HG02981 (cell line): ENCODE data around the gene TSPAN2.
A peak's percentile ranks its signal among the peaks of the same experiment; 100 is the strongest.

Experiments used
- ATAC-seq: cut with Tn5 transposase; IDR thresholded peaks from one replicate; pipeline ENCODE4 v1.9.1; 2021; ENCODE audit warnings: mild to moderate bottlenecking, moderate library complexity; ENCODE audit not compliant: unreplicated experiment

TSPAN2 gene

GRCh38 chr1:115089420-115090185, at the start of gene TSPAN2:
Gene TSPAN2, minus strand, starts transcription at chr1:115089503. Its CDS starts 71 bp downstream, at chr1:115089432.
- no peak for ATAC-seq

- ATAC-seq = peak; percentile 83
Observed at GRCh38 chr1:115138973-115139372, 49.7 kb upstream of the TSPAN2 start.

- ATAC-seq = no peak
Observed at GRCh38 chr1:115138271-115138670, 49.0 kb upstream of the TSPAN2 start.

DNA sequence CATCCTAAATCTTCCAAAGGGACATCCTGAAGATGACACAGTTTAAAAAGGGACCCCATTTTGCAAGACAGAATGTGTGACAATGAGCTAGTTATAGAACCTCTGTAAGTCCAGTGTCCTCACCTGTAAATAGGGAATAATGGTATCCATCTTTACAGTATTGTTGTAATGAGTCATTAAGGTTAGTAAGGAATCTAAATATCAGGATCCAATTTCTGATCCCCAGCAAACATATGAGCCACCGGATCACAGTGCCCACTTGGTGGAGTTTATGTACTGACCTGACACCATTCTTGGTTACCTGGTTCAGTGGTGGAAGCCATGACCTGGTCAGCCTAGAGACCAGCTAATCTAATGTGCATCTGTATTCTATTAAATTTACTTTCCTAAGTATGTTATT, 47.9 kb upstream of the TSPAN2 start:
- no peak for ATAC-seq

DNA sequence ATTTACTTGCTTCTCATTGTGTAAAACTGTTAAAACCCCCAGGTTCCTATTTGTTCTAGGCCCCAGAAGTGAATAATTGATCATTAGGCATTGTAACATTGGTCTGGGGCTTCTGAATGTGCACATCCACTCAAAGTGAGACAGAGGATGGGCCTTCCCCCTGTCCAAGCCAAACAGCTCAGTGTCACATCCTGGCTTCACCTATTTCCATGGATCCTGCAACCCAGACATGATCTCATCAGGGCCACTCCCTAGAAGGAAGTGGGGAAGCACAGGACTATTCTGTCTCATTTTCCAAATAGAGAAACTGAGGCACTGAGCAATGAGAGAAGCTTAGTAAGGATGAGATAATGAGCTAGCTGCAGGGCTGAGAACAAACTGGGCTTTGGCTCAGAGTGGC, 47.4 kb upstream of the TSPAN2 start:
- no peak for ATAC-seq

- no peak for ATAC-seq
Observed at GRCh38 chr1:115136106-115136505, 46.8 kb upstream of the TSPAN2 start.

GRCh38 chr1:115135681-115136080, 46.4 kb upstream of the TSPAN2 start:
- ATAC-seq = no peak

DNA sequence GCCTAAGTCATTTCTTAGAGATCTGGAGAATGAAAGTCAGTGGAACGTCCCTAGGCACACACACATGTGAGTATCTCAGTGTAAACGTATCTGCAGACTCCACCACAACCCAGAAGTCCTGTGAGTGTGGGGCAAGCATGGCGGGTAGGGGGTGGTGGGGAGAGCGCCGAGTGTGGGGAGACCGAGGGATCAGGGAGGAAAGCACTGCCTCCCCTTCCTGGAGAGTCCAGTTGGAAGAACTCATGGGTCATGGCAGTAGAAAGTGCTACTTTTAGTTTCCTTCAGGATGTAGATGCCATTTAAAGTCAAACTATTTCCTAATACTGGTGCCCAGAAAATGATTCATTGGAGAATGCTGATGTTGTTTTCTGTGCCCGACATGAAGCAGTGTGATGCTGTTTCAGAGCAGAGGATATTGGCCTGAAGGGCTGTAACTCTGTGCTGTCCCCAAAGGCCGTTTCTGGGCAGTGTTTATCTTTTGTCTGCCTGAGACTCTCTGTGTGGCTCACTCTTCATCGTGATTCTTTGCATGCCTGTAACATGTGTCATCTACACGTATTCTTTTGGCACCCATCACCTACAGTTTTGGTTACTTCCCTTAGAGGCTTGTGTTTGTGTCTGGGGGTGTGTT, 45.7 kb upstream of the TSPAN2 start:
- ATAC-seq = no peak

- no peak for ATAC-seq
Observed at GRCh38 chr1:115134231-115134630, 44.9 kb upstream of the TSPAN2 start.

DNA sequence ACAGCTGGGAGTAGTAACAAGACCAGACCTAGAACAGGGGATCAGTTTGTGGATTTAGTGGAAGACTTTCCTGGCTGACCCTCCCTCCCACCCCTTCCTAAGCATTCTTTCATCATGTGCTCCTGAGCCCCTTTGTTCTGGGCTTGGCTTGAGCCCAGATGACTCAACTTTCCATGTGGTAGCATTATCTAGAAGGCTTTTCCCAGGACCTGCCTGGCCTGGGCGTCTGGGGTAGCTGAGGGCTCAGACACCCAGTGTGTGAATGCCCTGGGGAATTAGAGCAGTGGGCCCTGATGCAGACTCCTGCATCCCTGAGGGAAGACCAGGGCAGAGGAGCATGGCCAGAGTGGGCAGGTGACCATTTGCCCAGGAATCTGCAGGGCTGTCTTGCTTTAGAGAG, 44.1 kb upstream of the TSPAN2 start:
- ATAC-seq = no peak

DNA sequence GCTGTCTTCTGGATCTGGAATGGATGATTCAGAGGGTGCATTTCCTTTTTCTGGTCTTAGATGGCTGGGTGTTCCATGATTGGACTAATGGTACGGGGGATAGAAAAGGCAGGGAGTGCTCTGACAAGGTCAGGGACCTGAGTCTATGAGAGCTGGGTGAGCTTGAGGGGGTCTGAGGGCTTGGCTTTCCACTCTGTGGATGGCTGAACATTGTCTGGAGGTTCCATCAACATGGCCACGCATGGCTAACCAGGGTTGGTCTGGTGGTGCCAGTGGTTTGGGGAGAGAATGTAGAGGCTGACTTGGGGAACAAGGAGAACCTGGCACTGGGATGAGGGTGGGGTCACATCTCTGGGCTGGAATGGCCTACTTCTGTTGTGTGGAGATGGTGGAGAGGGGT, 41.5 kb upstream of the TSPAN2 start:
- ATAC-seq = no peak

- ATAC-seq = no peak
Observed at GRCh38 chr1:115129071-115129640, 39.9 kb upstream of the TSPAN2 start.

- no peak for ATAC-seq
Observed at GRCh38 chr1:115127539-115127938, 38.2 kb upstream of the TSPAN2 start.

- ATAC-seq = no peak
Observed at GRCh38 chr1:115126516-115126915, 37.2 kb upstream of the TSPAN2 start.

DNA sequence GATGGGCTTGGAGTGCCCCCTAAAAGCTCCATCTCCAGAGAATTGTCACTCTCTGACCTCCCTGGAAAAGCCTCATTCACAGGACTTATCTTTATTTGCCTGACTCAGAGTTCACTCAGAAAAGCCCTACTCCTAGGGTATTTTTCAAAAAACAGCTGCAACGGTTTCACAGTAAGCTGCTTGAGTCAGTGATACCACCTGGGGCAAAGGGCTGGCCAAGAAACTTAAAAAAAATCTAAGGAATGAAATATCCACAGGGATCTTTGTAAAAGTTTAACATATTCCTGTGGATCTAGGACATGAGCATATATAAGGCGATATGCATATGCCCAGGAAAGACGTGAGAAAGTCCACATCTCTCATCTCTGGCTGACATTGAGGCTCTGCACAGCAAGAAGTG, 33.8 kb upstream of the TSPAN2 start:
- no peak for ATAC-seq

- no peak for ATAC-seq
Observed at GRCh38 chr1:115121793-115122192, 32.5 kb upstream of the TSPAN2 start.

GRCh38 chr1:115120296-115120695, 31.0 kb upstream of the TSPAN2 start:
- no peak for ATAC-seq

GRCh38 chr1:115118611-115119010, 29.3 kb upstream of the TSPAN2 start:
- ATAC-seq = no peak

GRCh38 chr1:115118086-115118485, 28.8 kb upstream of the TSPAN2 start:
- ATAC-seq = no peak

GRCh38 chr1:115117298-115117697, 28.0 kb upstream of the TSPAN2 start:
- no peak for ATAC-seq

- ATAC-seq = no peak
Observed at GRCh38 chr1:115116512-115116911, 27.2 kb upstream of the TSPAN2 start.

DNA sequence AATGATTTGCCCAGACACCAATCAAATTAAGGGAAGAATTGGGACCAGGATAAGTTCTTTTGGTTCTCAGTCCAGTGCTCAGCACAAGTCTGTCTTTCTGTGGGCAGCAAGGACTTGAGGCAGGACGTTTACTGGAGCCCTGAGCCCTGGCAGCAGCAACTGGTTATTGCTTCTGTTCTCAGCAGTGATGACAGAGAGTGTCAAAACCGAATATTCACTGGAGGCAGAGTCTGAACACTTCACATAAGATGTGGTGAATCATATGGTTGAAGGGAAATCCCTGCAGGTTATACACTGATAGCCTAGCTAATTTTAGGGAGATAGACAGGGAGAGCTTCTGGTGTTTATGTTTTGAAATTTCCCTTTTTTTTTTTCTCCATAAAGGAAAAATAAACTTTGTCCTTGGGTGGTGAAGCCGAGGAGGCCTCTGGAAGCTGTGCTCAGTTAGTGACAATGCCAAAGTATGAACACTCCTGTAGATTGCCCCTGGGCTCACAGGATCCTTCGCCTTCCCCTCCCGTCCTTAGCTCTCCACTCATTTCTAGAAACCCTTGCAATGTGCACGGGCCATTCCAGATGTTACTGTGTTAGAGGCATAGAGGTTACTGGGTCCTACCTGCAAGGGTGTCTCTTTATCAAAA, 26.3 kb upstream of the TSPAN2 start:
- no peak for ATAC-seq
